Kidney epithelial cell (primary cell): Measurements from ENCODE around the gene FAM131B. TPM values are rescaled to one million over a fixed set of nuclear protein-coding genes. Genes with fewer than 3 reads are reported as not detected.

Source experiments
- DNase-seq: peaks from one replicate; pipeline ENCODE4 v3.0.0-alpha.2; 2010; ENCODE audit warnings: low read depth
- H3K27me3 ChIP-seq: 2 replicates; pipeline ENCODE4 v1.6.0; 2011; ENCODE audit warnings: low read length; ENCODE audit not compliant: control insufficient read depth, insufficient read depth
- H3K36me3 ChIP-seq: 2 replicates; pipeline ENCODE4 v1.5.1; 2011; ENCODE audit warnings: low read length; ENCODE audit not compliant: control insufficient read depth, insufficient read depth
- H3K4me3 ChIP-seq: 2 replicates; pipeline ENCODE4 v1.5.1; 2011; ENCODE audit warnings: low read depth, mild to moderate bottlenecking, control low read depth, low read length
- total RNA-seq: library from RNA; depleted of rRNA; stranded (reverse); fragments of >200 nt; gene quantifications from 2 replicates; pipeline ENCODE4 v1.2.3, GENCODE V29; 2015
- TF ChIP-seq, protein P1 (sequence below): IDR thresholded peaks from 2 replicates; pipeline ENCODE4 v1.5.1; 2011; ENCODE audit warnings: mild to moderate bottlenecking, moderate library complexity, low read length, control low read depth, inconsistent platforms; ENCODE audit not compliant: insufficient read depth, poor library complexity, severe bottlenecking

Gene FAM131B
- total RNA-seq, 1 donor from 2014 or later: 1.3 TPM

DNA sequence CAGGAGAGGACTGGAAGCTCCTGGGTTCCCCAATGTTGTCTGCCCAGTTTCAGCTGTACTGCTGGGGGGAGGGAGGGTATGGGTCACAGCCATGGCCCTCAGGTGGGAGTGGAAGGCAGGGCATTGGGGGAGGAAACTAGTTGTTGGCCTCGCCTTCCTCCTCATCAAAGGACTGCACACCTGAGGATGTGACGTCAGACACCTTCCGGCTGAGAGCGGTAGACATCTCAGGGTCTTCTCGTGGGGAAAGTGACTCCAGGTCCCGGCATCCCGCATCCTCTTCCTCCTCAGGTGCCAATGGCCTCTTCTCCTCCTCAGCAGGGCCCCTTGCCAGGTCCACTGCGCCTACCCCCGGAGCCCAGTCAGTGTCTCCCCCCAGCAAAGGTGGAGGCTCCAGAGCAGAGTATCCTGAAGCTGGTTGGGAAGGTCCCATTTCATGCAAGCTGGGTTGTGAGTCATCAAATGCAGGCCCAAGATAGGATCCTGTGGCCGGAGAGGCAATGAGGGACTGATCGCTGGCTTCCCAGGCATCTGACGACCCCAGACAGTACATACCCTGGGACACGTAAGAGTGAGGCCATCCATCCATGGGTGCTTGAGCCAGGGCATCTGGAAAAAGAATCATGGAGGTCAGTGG, 6.0 kb downstream of the FAM131B start:
- no peak overlapping the region for H3K4me3 ChIP-seq
- DNase-seq: no peak
- H3K36me3 ChIP-seq: no peaks in the 10 kb centered on the region
- TF ChIP-seq, protein P1, sequence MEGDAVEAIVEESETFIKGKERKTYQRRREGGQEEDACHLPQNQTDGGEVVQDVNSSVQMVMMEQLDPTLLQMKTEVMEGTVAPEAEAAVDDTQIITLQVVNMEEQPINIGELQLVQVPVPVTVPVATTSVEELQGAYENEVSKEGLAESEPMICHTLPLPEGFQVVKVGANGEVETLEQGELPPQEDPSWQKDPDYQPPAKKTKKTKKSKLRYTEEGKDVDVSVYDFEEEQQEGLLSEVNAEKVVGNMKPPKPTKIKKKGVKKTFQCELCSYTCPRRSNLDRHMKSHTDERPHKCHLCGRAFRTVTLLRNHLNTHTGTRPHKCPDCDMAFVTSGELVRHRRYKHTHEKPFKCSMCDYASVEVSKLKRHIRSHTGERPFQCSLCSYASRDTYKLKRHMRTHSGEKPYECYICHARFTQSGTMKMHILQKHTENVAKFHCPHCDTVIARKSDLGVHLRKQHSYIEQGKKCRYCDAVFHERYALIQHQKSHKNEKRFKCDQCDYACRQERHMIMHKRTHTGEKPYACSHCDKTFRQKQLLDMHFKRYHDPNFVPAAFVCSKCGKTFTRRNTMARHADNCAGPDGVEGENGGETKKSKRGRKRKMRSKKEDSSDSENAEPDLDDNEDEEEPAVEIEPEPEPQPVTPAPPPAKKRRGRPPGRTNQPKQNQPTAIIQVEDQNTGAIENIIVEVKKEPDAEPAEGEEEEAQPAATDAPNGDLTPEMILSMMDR: no peak
- H3K27me3 ChIP-seq: peaks cover 19% of the 10 kb centered on the region

DNA sequence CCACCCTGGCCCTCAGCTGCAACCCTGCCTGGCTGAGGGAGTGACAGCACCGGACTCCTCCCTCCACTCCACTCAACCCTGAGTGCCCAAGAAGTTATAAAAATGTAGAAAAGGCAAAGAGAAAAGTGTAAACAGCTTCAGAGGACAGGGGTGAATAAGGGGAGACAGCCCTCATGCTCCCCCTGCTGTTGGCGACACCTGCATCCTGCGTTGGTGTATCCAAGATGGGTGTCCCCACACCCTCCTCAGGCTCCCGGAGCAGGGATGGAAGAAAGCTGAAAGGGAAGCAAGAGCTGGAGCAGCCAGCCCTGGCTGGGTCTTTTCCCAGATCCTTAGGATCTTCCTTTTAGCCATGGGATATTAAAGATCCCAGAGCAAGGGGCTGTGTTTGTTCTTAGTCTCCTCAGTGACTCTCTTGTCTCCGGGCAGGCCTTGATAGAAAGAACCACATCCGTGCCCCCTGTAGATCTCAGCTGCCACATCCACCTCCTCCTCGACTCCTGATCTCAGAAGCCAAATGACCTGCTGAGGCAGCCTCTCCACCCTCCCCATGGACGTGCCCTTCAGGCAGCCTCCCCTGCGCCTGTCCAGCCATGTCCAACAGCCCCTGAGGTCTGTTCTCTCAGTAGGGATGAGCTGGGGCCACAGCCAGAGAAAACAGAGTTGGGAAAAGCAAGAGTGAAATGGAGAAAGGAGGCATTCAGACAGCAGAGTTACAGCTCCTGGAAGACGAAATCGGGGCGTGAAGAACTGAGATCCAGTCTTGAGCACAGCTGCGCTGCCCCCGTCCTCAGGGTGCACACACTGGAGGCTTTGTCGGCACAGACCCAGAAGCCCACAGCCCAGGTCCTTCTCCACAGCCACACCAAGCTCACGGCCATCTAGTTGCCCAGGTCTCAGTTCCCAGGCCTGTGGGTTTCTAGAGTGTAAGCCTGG, 6.8 kb downstream of the FAM131B start:
- Histone ChIP-seq H3K36me3 (no peaks in the 10 kb centered on the region), H3K4me3 (no peak overlapping the region), H3K27me3 (peaks cover 12% of the 10 kb centered on the region)
- DNase-seq: no peak
- TF ChIP-seq, protein P1: no peak

DNA sequence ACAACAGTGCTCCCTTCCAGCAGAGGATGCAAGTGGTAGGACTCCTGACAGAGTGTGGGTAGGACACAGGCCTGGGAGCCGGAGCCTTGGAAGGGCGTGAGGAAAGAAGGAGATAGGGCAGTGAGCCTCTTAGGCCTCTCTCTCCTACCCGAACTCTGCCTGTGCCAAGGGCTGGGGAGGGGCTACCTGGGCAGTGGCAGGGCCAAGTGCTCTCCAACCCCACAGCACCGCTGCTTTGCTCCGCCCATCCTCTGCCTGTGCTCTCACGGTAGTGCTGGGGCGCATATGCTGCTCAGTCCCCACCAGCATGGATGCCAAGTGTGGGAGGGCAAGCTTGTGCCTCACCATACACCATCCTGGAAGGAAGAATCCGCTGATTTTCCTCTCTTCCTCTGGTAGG, 7.5 kb downstream of the FAM131B start:
- H3K4me3 ChIP-seq: no peak overlapping the region
- peaks cover 11% of the 10 kb centered on the region for H3K27me3 ChIP-seq
- TF ChIP-seq, protein P1: no peak
- no peaks in the 10 kb centered on the region for H3K36me3 ChIP-seq
- DNase-seq: no peak

DNA sequence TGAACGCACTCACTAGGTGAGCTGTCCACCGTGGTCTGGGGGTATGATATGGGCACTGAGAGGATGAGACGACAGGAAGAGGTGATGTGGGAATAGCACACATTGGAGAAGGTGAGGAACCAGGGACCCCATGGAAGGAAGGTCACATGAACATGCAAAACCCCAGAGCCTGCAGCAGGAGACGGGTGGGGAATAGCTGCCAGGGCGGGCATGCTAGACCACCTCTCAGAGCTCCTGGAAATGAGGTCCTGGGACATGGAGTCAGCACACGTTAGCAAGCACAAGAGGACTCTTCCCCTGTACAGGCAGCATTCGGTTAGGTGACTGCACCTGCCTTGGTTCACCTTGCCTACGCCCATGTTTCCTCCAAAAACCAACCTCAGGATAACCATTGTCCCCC, 8.1 kb downstream of the FAM131B start:
- DNase-seq: no peak

DNA sequence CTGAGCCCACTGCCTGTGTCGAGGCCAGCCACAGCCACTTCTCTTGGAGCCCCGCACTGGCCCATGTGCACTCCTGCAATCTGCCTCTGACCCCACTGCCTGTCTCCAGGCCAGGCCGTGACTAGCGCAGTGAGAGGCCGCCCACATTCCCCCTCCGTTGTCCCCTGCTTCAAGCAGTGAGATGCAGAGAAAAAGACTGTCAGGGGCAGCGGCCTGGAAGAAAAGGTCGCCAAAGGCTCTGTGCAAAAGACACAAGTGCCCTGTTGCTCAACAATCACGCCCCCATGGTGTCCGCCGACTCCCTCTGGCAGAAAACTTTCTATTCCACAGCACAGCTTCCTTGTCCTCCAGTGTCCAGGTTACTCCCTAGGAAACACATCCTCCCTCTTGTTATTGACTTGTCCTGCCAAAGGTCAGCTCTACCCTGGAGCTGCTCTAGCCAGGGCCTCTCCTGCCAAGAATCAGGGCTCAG, 9.9 kb downstream of the FAM131B start:
- Histone ChIP-seq H3K4me3 (no peak overlapping the region), H3K36me3 (no peaks in the 10 kb centered on the region), H3K27me3 (peaks cover 5% of the 10 kb centered on the region)
- TF ChIP-seq, protein P1: no peak
- DNase-seq: no peak

More for the DNA sequence above, 8.1 kb downstream of the FAM131B start:
- Histone ChIP-seq H3K4me3 (no peak overlapping the region), H3K36me3 (no peaks in the 10 kb centered on the region), H3K27me3 (peaks cover 5% of the 10 kb centered on the region)
- TF ChIP-seq, protein P1: no peak
